Osteocyte (in vitro differentiated cells): ENCODE measurements around the gene MIEF1. TPM values are rescaled to one million over a fixed set of nuclear protein-coding genes. Genes with fewer than 3 reads are reported as not detected.

Experiments used
- DNase-seq: peaks from one replicate; pipeline ENCODE4 v3.0.0; 2021; ENCODE audit warnings: mixed read lengths; ENCODE audit not compliant: unreplicated experiment; ENCODE audit errors: extremely low spot score
- H3K27ac Mint-ChIP-seq: one replicate; pipeline ENCODE4 v1.8.0; 2021; ENCODE audit warnings: mild to moderate bottlenecking, mixed read lengths; ENCODE audit not compliant: unreplicated experiment
- H3K27me3 Mint-ChIP-seq: one replicate; pipeline ENCODE4 v1.8.0; 2021; ENCODE audit warnings: mixed read lengths; ENCODE audit not compliant: unreplicated experiment
- H3K36me3 Mint-ChIP-seq: one replicate; pipeline ENCODE4 v1.8.0; 2021; ENCODE audit warnings: mixed read lengths; ENCODE audit not compliant: unreplicated experiment
- H3K4me1 Mint-ChIP-seq: one replicate; pipeline ENCODE4 v1.8.0; 2021; ENCODE audit warnings: mixed read lengths; ENCODE audit not compliant: unreplicated experiment
- H3K4me3 Mint-ChIP-seq: one replicate; pipeline ENCODE4 v1.8.0; 2021; ENCODE audit warnings: mild to moderate bottlenecking, moderate library complexity, mixed read lengths; ENCODE audit not compliant: unreplicated experiment
- H3K9me3 Mint-ChIP-seq: one replicate; pipeline ENCODE4 v1.8.0; 2021; ENCODE audit warnings: mixed read lengths; ENCODE audit not compliant: unreplicated experiment
- total RNA-seq: library from RNA; stranded (reverse); gene quantifications from 2 replicates; pipeline ENCODE4 v1.2.1, GENCODE V29; 2021
- TF ChIP-seq, protein P1 (sequence below): fragments of 200-600 bp; sonication (generic); IDR thresholded peaks from 2 replicates; pipeline ENCODE4 v1.5.0; 2021; ENCODE audit warnings: antibody characterized with exemption, mild to moderate bottlenecking, moderate library complexity

Gene MIEF1
- total RNA-seq, 1 donor from 2014 or later, result 25.8 TPM

DNA sequence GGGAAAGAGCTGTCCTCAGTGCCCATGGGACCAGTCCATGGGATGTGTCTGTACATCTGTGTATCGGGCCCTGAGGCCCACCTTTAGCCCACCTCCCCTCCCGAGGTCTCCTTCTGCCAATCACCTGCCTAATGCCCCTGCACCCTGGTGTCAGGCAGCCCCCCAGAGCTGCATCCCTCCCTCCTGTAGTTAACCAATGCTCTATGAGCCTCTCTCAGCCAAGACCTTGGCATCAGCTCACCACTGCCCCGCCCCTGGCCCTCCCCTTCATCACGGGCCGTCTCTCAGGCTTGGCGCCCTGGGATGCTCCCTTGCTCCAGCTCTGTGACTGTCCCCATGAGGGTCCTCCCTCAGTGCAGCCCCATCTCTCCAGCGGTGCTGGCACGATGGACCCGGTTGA lies 26.8 kb upstream of the MIEF1 start:
- Mint-ChIP-seq H3K4me3 (no peak overlapping the region), H3K27ac (no peak overlapping the region), H3K4me1 (peaks cover 57% of the 10 kb centered on the region), H3K36me3 (no peaks in the 10 kb centered on the region), H3K27me3 (no peaks in the 10 kb centered on the region), H3K9me3 (no peaks in the 10 kb centered on the region)
- TF ChIP-seq, protein P1, sequence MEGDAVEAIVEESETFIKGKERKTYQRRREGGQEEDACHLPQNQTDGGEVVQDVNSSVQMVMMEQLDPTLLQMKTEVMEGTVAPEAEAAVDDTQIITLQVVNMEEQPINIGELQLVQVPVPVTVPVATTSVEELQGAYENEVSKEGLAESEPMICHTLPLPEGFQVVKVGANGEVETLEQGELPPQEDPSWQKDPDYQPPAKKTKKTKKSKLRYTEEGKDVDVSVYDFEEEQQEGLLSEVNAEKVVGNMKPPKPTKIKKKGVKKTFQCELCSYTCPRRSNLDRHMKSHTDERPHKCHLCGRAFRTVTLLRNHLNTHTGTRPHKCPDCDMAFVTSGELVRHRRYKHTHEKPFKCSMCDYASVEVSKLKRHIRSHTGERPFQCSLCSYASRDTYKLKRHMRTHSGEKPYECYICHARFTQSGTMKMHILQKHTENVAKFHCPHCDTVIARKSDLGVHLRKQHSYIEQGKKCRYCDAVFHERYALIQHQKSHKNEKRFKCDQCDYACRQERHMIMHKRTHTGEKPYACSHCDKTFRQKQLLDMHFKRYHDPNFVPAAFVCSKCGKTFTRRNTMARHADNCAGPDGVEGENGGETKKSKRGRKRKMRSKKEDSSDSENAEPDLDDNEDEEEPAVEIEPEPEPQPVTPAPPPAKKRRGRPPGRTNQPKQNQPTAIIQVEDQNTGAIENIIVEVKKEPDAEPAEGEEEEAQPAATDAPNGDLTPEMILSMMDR, result no peak
- no peak for DNase-seq

DNA sequence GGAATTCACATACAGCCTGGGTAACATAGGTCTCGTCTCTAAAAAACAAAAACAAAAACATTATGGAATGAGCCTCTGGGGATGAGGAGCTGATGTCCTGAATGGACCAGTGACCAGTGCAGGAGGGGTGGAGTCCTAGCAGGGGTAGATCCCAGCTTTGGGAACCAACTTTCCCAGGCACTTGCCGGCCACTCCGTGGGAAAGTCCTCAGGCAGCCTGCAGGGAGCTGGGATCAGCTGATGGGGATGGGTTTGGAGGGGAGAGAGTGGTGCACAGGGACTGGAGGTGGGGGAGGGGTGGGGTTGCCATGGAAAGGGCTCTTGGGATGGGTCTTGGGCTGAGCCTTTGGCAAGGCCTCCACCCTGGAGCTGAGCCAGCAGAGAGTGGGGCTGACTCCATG lies 26.2 kb upstream of the MIEF1 start:
- Mint-ChIP-seq H3K36me3 (no peaks in the 10 kb centered on the region), H3K4me3 (no peak overlapping the region), H3K27me3 (no peaks in the 10 kb centered on the region), H3K9me3 (no peaks in the 10 kb centered on the region), H3K4me1 (peaks cover 51% of the 10 kb centered on the region), H3K27ac (no peak overlapping the region)
- TF ChIP-seq, protein P1, result no peak
- no peak for DNase-seq

DNA sequence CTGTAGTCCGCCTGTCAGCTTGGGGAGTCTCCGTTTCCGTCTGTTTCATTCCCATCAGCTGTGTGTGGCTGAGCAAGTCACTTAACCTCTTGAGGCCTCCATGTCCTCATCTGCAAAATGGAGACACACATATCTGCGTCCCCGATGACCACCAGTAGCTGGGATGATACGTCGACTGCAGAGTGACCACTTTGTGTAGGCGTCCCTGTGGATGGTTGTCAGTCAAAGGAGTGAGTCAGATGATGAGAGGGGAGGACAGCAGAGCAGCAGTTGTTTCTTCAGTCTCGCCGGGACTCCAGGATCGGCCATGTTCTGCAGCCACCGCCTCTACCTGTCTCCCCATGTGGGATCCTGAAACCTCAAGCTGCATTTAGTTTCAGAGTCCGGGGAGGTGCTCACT lies 25.4 kb upstream of the MIEF1 start:
- no peak overlapping the region for H3K4me3 Mint-ChIP-seq
- TF ChIP-seq, protein P1, result no peak

DNA sequence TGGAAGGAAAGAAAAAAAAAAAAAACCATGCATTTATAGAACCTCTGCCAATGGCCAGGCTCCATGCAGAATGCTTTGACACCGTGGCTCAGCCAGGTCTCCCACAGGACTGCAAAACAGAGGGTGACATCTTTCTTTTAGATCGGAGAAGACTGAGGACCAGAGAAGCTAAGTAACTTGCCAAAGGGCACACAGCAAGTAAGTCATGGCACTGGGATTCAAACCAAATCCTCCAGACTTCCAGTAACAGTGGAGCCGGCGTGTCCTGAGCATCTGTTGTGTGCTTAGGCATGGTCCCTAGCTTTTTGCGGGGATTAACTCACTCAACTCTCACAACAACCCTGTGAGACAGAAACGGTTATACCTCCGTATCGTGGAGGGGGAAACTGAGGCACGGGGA lies 24.5 kb upstream of the MIEF1 start:
- Mint-ChIP-seq H3K27ac (no peak overlapping the region), H3K36me3 (no peaks in the 10 kb centered on the region), H3K4me1 (peaks cover 35% of the 10 kb centered on the region), H3K4me3 (no peak overlapping the region), H3K9me3 (no peaks in the 10 kb centered on the region), H3K27me3 (no peaks in the 10 kb centered on the region)
- DNase-seq, result no peak
- TF ChIP-seq, protein P1, result no peak

More for the DNA sequence above, 25.4 kb upstream of the MIEF1 start:
- no peaks in the 10 kb centered on the region for H3K36me3 Mint-ChIP-seq
- H3K4me1 Mint-ChIP-seq, result peaks cover 44% of the 10 kb centered on the region
- DNase-seq, result no peak
- no peak overlapping the region for H3K27ac Mint-ChIP-seq
- H3K9me3 Mint-ChIP-seq, result no peaks in the 10 kb centered on the region
- no peaks in the 10 kb centered on the region for H3K27me3 Mint-ChIP-seq

DNA sequence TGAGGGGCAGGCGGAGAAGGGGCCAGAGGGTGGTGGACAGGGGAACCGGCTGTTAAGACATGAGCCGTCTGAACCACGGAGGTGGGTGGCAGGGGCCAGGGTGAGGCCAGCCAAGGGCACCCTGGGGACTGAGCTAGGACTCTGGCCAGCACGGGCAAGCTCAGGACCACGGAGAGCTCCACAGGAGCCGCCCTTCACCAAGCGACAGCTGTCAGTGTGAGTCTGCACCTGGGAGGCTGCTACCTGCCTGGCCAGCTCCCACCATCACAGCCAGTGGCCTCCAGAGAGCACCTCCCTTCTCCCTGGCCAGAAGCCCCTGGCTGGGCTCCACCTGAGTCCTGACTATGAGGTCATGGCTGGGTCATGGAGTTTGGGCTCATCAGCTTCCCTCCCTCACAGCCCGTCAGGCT lies 23.6 kb upstream of the MIEF1 start:
- TF ChIP-seq, protein P1, result no peak
- Mint-ChIP-seq H3K4me3 (no peak overlapping the region), H3K36me3 (no peaks in the 10 kb centered on the region), H3K9me3 (no peaks in the 10 kb centered on the region), H3K4me1 (peaks cover 26% of the 10 kb centered on the region), H3K27me3 (no peaks in the 10 kb centered on the region), H3K27ac (no peak overlapping the region)
- no peak for DNase-seq
